GM23338 (cell line): ENCODE data around the gene CACNA1S. TPM values are rescaled to one million over a fixed set of nuclear protein-coding genes. Genes with fewer than 3 reads are reported as not detected.

Experiments used
- ATAC-seq: fragments of 200-7000 bp; cut with Tn5 transposase; 3 replicates; pipeline ENCODE4 v1.9.1; 2020
- DNase-seq: peaks from one replicate; pipeline ENCODE4 v3.0.0-alpha.2; 2015; ENCODE audit warnings: low spot score
- H2AFZ ChIP-seq: fragments of 200-600 bp; sonication (generic); 2 replicates; pipeline ENCODE4 v1.8.0; 2016; ENCODE audit warnings: antibody characterized with exemption, mild to moderate bottlenecking, moderate library complexity
- H3F3A ChIP-seq: fragments of 200-600 bp; sonication (generic); replicated peaks from 2 replicates; pipeline ENCODE4 v1.8.0; 2017; ENCODE audit warnings: antibody characterized with exemption, mixed run types, low read depth
- H3K27ac ChIP-seq: fragments of 200-600 bp; sonication (generic); 2 replicates; pipeline ENCODE4 v1.6.1; 2016; ENCODE audit warnings: low read depth
- H3K27me3 ChIP-seq: fragments of 200-600 bp; sonication (generic); 2 replicates; pipeline ENCODE4 v1.8.0; 2016; ENCODE audit warnings: mild to moderate bottlenecking, mixed run types, moderate library complexity; ENCODE audit not compliant: insufficient read depth
- H3K36me3 ChIP-seq: fragments of 200-600 bp; sonication (generic); 2 replicates; pipeline ENCODE4 v1.8.0; 2016; ENCODE audit warnings: mild to moderate bottlenecking; ENCODE audit not compliant: insufficient read depth
- H3K4me1 ChIP-seq: fragments of 200-600 bp; sonication (generic); 2 replicates; pipeline ENCODE4 v1.8.0; 2016; ENCODE audit warnings: mild to moderate bottlenecking, moderate library complexity; ENCODE audit not compliant: insufficient read depth
- H3K4me2 ChIP-seq: fragments of 200-600 bp; sonication (generic); 2 replicates; pipeline ENCODE4 v1.7.1; 2017; ENCODE audit warnings: mixed run types
- H3K4me3 ChIP-seq: fragments of 200-600 bp; sonication (generic); 2 replicates; pipeline ENCODE4 v1.6.1; 2016; ENCODE audit warnings: mixed run types
- H3K79me2 ChIP-seq: fragments of 200-600 bp; sonication (generic); replicated peaks from 2 replicates; pipeline ENCODE4 v1.8.0; 2017; ENCODE audit warnings: mild to moderate bottlenecking; ENCODE audit not compliant: insufficient read depth
- H3K9me2 ChIP-seq: fragments of 200-600 bp; sonication (generic); 2 replicates; pipeline ENCODE4 v1.8.0; 2017; ENCODE audit not compliant: insufficient read depth
- H4K20me1 ChIP-seq: fragments of 200-600 bp; sonication (generic); replicated peaks from 2 replicates; pipeline ENCODE4 v1.8.0; 2017; ENCODE audit warnings: mild to moderate bottlenecking; ENCODE audit not compliant: insufficient read depth
- H3K27ac Mint-ChIP-seq: 2 replicates; pipeline ENCODE4 v1.8.0; 2020; ENCODE audit warnings: inconsistent platforms, mild to moderate bottlenecking, moderate library complexity, mixed read lengths
- H3K27me3 Mint-ChIP-seq: 3 replicates; pipeline ENCODE4 v1.8.0; 2022; ENCODE audit warnings: low read depth, mild to moderate bottlenecking, moderate library complexity, mixed read lengths, inconsistent platforms; ENCODE audit not compliant: insufficient read depth, poor library complexity
- H3K36me3 Mint-ChIP-seq: 3 replicates; pipeline ENCODE4 v1.8.0; 2021; ENCODE audit warnings: low read depth, mild to moderate bottlenecking, inconsistent platforms, moderate library complexity, mixed read lengths
- H3K4me1 Mint-ChIP-seq: 3 replicates; pipeline ENCODE4 v1.8.0; 2020; ENCODE audit warnings: mild to moderate bottlenecking, inconsistent platforms, mixed read lengths
- H3K4me3 Mint-ChIP-seq: 3 replicates; pipeline ENCODE4 v1.8.0; 2021; ENCODE audit warnings: moderate library complexity, mild to moderate bottlenecking, inconsistent platforms, mixed read lengths
- H3K9me3 Mint-ChIP-seq: 3 replicates; pipeline ENCODE4 v1.8.0; 2020; ENCODE audit warnings: moderate library complexity, mild to moderate bottlenecking, inconsistent platforms, mixed read lengths
- CTCF ChIP-seq, 2 experiments: fragments of 200-600 bp in 1 of 2; sonication (generic) in 1 of 2; conservative IDR thresholded peaks; 2 replicates each; pipeline versions ENCODE4 v1.5.1 to v1.6.1; 2016 to 2017; ENCODE audit warnings: antibody characterized with exemption in 2 of 2, low read depth in 2 of 2, mild to moderate bottlenecking in 2 of 2, moderate library complexity in 1 of 2
- ZNF462 ChIP-seq: fragments of 250-450 bp; sonication (Bioruptor Pico); IDR thresholded peaks from 2 replicates; pipeline ENCODE4 v1.5.0; 2020; ENCODE audit warnings: mild to moderate bottlenecking, moderate library complexity
- polyA plus RNA-seq: library from polyadenylated mRNA; unstranded; fragments of >200 nt; fragmentation: Nextera tagmentation; extraction: Ambion mirVana; gene quantifications from 2 replicates; pipeline ENCODE4 v1.2.1, GENCODE V29; 2016
- total RNA-seq: library from RNA; depleted of rRNA; stranded (reverse); fragments of >200 nt; shearing (Covaris generic); gene quantifications from 2 replicates; pipeline ENCODE4 v1.2.3, GENCODE V29; 2014

Gene CACNA1S
- total and polyA plus RNA-seq, 2 experiments from 2014 or later: 0.03 TPM; not detected in 1

GRCh38 chr1:201085902-201086735 lies 26.1 kb downstream of the CACNA1S start:
- Histone ChIP-seq H2AFZ (no peak overlapping the region), H3K36me3 (no peaks in the 10 kb centered on the region), H3K27me3 (no peaks in the 10 kb centered on the region), H3K4me2 (no peak overlapping the region), H3K4me3 (no peak overlapping the region), H3K9me2 (no peaks in the 10 kb centered on the region), H3F3A (no peaks in the 10 kb centered on the region), H3K4me1 (no peaks in the 10 kb centered on the region), H3K79me2 (no peaks in the 10 kb centered on the region), H4K20me1 (no peaks in the 10 kb centered on the region), H3K27ac (no peak overlapping the region)
- Mint-ChIP-seq H3K4me3 (no peak overlapping the region), H3K36me3 (no peaks in the 10 kb centered on the region), H3K4me1 (peaks cover 5% of the 10 kb centered on the region), H3K27ac (no peak overlapping the region), H3K27me3 (peaks cover 2% of the 10 kb centered on the region), H3K9me3 (no peaks in the 10 kb centered on the region)
- DNase-seq: peak; percentile 82
- ATAC-seq: peak; percentile 98
- TF ChIP-seq ZNF462 (CRISPR knock-in tag) (no peak), CTCF (conservative IDR thresholded peaks at IDR 0.05; ENCODE audit: low read depth in 2 of 2) (peak; percentile 77 to 94)
